ENCODE data around the gene SRSF7. TPM values are rescaled to one million over a fixed set of nuclear protein-coding genes. Genes with fewer than 3 reads are reported as not detected.

SRSF7 gene
- total RNA-seq, 1 experiment from 2014 or later = 299 TPM

GRCh38 chr2:38791744-38792143 lies 40.6 kb upstream of the SRSF7 start:
- no peak overlapping the region for H3K4me3 Mint-ChIP-seq
- TF ChIP-seq RELA (CRISPR knock-in tag; IDR thresholded peaks at IDR 0.05; ENCODE audit: borderline replicate concordance) (no peak), TEAD1 (CRISPR knock-in tag; IDR thresholded peaks at IDR 0.05) (no peak), ZNF232 (CRISPR knock-in tag; IDR thresholded peaks at IDR 0.05) (no peak), ZMAT4 (CRISPR knock-in tag; IDR thresholded peaks at IDR 0.05) (no peak), TCF7 (CRISPR knock-in tag; IDR thresholded peaks at IDR 0.05; ENCODE audit: low read depth) (no peak)
- H3K36me3 Mint-ChIP-seq = no peaks in the 10 kb centered on the region
- ChIA-PET CTCF (no interaction called here), POLR2A (no interaction called here)
- no peaks in the 10 kb centered on the region for H3K9me3 Mint-ChIP-seq
- no peaks in the 10 kb centered on the region; the same call in 1 of the 2 replicates for H3K4me1 Mint-ChIP-seq
- ATAC-seq (no peak), DNase-seq (ENCODE audit: low spot score) (no peak)
- no peak overlapping the region for H3K27ac Mint-ChIP-seq
- H3K27me3 Mint-ChIP-seq (ENCODE audit: low read depth) = no peaks in the 10 kb centered on the region

GRCh38 chr2:38789691-38790090 lies 38.5 kb upstream of the SRSF7 start:
- ATAC-seq (no peak), DNase-seq (ENCODE audit: low spot score) (no peak)
- Mint-ChIP-seq H3K27me3 (ENCODE audit: low read depth) (no peaks in the 10 kb centered on the region), H3K9me3 (no peaks in the 10 kb centered on the region), H3K36me3 (no peaks in the 10 kb centered on the region), H3K4me1 (peaks cover 4% of the 10 kb centered on the region), H3K27ac (no peak overlapping the region), H3K4me3 (no peak overlapping the region)
- ChIA-PET CTCF (no interaction called here), POLR2A (no interaction called here)
- TF ChIP-seq MYBL2 (CRISPR knock-in tag; IDR thresholded peaks at IDR 0.05) = no peak
- no peak for TF ChIP-seq TEAD4 (CRISPR knock-in tag; IDR thresholded peaks at IDR 0.05)
- TF ChIP-seq ZSCAN18 (CRISPR knock-in tag; IDR thresholded peaks at IDR 0.05) = no peak
- no peak for TF ChIP-seq ZNF281 (CRISPR knock-in tag; IDR thresholded peaks at IDR 0.05)
- TF ChIP-seq USF2 (CRISPR knock-in tag; IDR thresholded peaks at IDR 0.05) = no peak
- TF ChIP-seq FOXP1 (CRISPR knock-in tag; IDR thresholded peaks at IDR 0.05; ENCODE audit: borderline replicate concordance) = no peak
- TF ChIP-seq SMAD3 (CRISPR knock-in tag; IDR thresholded peaks at IDR 0.05; ENCODE audit: borderline replicate concordance) = no peak
- no peak for TF ChIP-seq MXD4 (CRISPR knock-in tag; IDR thresholded peaks at IDR 0.05; ENCODE audit: borderline replicate concordance)
- no peak for TF ChIP-seq EMX1 (CRISPR knock-in tag; IDR thresholded peaks at IDR 0.05)
- no peak for TF ChIP-seq SMAD4 (CRISPR knock-in tag; IDR thresholded peaks at IDR 0.05)
- TF ChIP-seq PRRX2 (CRISPR knock-in tag; IDR thresholded peaks at IDR 0.05) = no peak
- TF ChIP-seq HMGA2 (CRISPR knock-in tag; IDR thresholded peaks at IDR 0.05) = no peak
- TF ChIP-seq OVOL2 (CRISPR knock-in tag; IDR thresholded peaks at IDR 0.05; ENCODE audit: borderline replicate concordance) = no peak
- no peak for TF ChIP-seq ZNF425 (CRISPR knock-in tag; conservative IDR thresholded peaks at IDR 0.05)
- TF ChIP-seq NR2C2 (CRISPR knock-in tag; IDR thresholded peaks at IDR 0.05) = no peak
- no peak for TF ChIP-seq TP53 (CRISPR knock-in tag; IDR thresholded peaks at IDR 0.05)
- no peak for TF ChIP-seq ZNF219 (CRISPR knock-in tag; IDR thresholded peaks at IDR 0.05; ENCODE audit: borderline replicate concordance)
- TF ChIP-seq SOX15 (CRISPR knock-in tag; IDR thresholded peaks at IDR 0.05) = no peak
- TF ChIP-seq TEAD1 (CRISPR knock-in tag; IDR thresholded peaks at IDR 0.05) = no peak
- TF ChIP-seq NFE2L1 (CRISPR knock-in tag; IDR thresholded peaks at IDR 0.05) = no peak

Measured in WTC11 (cell line).